Neuron (in vitro differentiated cells): ENCODE data around the gene INSYN2B.

ENCODE experiments used
- H2AFZ ChIP-seq: one replicate; pipeline ENCODE4 v1.6.1; 2013; ENCODE audit warnings: low read depth, mild to moderate bottlenecking, inconsistent platforms, low read length, moderate library complexity
- H3K27me3 ChIP-seq: one replicate; pipeline ENCODE4 v1.6.1; 2013; ENCODE audit warnings: low read length; ENCODE audit not compliant: insufficient read depth
- H3K36me3 ChIP-seq: one replicate; pipeline ENCODE4 v1.6.1; 2013; ENCODE audit warnings: low read length; ENCODE audit not compliant: insufficient read depth
- H3K4me1 ChIP-seq: one replicate; pipeline ENCODE4 v1.6.1; 2013; ENCODE audit warnings: low read length; ENCODE audit not compliant: insufficient read depth
- H3K4me3 ChIP-seq: 2 replicates; pipeline ENCODE4 v1.5.1; 2013; ENCODE audit warnings: mild to moderate bottlenecking, low read length, moderate library complexity
- H3K9me3 ChIP-seq: one replicate; pipeline ENCODE4 v1.6.1; 2013; ENCODE audit warnings: low read length

INSYN2B gene

DNA sequence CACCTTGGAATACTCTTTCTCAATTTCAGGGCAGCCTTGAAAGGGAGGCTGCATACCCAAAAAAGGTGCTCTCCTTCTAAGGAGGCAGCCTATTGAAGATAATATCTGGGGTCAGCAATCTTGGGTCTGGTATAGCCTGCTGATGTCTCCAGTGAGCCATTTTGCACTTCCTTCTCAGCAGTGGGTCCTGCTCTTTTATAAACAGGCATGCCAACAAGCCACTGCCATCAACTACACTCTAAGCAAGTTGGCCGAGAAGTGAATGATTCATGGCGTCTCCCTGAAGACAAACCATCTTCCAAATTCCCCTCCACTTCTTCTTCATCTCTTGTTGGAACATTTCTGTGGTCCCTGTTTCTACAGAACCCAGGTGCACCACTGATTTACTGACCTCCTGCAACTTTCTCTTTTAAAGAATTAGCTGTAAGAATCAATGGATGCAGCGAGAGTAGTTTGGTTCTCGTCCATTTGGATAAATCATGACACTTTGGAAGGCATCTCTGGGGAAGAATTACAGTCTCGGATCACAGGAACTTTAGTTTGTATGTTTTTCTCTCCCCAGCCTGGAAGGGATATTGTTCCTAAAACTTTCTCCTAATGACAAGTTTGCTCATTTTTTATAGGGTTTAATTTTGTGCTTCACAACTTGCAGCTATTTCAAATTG, 108.3 kb downstream of the INSYN2B start:
- Histone ChIP-seq H3K36me3 (no peaks in the 10 kb centered on the region), H3K27me3 (no peaks in the 10 kb centered on the region), H3K9me3 (no peaks in the 10 kb centered on the region), H2AFZ (no peak overlapping the region), H3K4me3 (no peak overlapping the region), H3K4me1 (peaks cover 9% of the 10 kb centered on the region)

DNA sequence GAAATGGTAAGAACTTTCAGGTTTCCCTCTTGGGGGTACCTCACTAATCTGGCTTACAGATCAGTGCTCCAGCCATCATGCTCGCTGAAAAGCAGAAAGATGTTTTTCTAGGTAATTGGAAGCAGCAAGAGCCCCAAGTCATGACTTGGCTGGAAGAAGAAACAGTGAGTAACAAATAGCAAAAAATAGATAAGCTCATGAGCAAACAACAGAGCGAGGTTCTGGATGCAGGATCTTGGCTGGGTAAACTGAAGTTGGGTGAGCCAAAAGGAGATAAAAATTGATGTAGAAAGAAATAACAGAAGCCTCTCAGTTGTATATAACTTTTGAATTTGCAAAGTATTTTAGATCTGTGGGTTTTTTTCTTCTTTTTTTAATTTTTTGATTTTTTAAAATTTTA, 110.1 kb downstream of the INSYN2B start:
- H3K4me3 ChIP-seq: no peak overlapping the region
- H3K9me3 ChIP-seq: no peaks in the 10 kb centered on the region
- H2AFZ ChIP-seq: no peak overlapping the region

DNA sequence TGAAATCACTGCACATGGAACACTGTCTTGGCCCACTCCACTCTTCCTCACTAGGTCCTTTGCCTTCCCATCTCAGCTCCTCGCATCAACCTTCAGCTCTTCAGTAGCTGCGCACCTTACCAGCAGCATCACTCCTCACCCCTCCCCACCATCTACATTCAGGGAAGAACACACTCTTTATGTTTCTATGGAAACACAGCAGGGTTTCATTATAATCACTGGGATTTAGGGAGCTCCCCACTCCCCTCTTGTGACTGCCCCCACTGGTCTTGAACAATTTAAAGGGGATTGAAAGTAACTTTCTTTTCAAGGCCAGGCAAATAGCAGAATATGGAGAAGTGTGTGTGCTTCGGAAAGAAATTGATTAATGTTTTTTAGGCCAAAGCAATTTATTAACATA, 111.2 kb downstream of the INSYN2B start:
- Histone ChIP-seq H3K36me3 (no peaks in the 10 kb centered on the region), H3K4me3 (no peak overlapping the region), H3K9me3 (no peaks in the 10 kb centered on the region), H2AFZ (no peak overlapping the region), H3K27me3 (no peaks in the 10 kb centered on the region), H3K4me1 (peaks cover 9% of the 10 kb centered on the region)

More for the DNA sequence above, 110.1 kb downstream of the INSYN2B start:
- H3K27me3 ChIP-seq: no peaks in the 10 kb centered on the region
- no peaks in the 10 kb centered on the region for H3K36me3 ChIP-seq
- peaks cover 9% of the 10 kb centered on the region for H3K4me1 ChIP-seq

DNA sequence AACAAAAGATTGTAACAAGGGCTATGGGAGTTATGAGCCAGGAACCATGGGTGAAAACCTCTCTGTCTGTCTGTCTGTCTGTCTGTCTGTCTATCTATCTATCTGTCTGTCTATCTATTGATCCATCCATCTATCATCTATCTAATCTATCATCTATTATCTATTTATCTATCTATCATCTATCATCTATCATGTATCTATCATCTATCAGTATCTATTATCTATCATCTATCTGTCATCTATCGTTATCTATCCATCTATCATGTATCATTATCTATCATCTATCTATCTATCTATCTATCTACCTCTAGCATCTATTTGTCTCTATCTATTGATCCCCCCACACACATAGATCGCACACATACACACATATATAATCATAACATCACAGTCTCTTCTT, 112.9 kb downstream of the INSYN2B start:
- Histone ChIP-seq H3K36me3 (no peaks in the 10 kb centered on the region), H3K9me3 (no peaks in the 10 kb centered on the region), H3K4me1 (peaks cover 9% of the 10 kb centered on the region), H2AFZ (no peak overlapping the region), H3K4me3 (no peak overlapping the region), H3K27me3 (no peaks in the 10 kb centered on the region)

DNA sequence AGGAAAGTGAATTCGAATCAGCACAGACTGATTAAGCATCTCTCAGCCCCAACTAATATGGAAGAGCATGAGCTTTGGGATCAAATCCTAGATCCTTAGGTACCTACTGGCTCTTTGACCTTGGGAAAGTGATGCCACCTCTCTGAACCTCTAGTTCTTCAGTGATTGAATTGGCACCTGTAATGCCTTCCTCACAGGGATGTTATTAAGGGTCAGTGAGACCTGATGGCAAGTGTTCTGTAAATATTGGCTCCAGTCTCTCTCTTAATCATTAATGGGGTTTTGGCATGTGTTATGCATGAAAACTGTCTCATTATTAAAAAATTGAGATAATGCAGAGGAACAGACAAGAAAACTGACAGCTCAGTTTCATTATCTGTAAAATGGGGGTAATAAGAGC, 115.8 kb downstream of the INSYN2B start:
- no peak overlapping the region for H3K4me3 ChIP-seq
- no peak overlapping the region for H2AFZ ChIP-seq
- peaks cover 8% of the 10 kb centered on the region for H3K4me1 ChIP-seq
- no peaks in the 10 kb centered on the region for H3K9me3 ChIP-seq
- no peaks in the 10 kb centered on the region for H3K27me3 ChIP-seq
- no peaks in the 10 kb centered on the region for H3K36me3 ChIP-seq

DNA sequence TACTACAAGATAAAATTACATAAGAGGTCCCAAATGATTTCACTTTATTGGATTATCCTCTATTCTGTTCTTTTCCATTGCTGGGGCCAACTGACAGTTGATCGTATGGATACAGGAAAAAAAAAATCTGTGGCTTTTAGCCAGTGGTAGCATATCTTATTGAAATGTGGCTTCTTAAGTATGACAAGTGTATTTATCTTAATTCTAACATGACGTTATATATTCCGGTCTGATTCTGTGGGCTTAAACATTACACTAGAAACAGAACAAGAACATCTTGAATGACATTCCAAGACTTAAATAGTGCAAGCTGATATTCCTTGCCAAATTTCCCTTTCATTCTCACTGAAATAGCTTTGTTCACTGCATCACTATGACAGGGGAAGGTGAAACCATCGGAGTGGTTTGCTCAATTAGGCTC, 117.9 kb downstream of the INSYN2B start:
- H3K4me3 ChIP-seq: no peak overlapping the region
- H3K9me3 ChIP-seq: no peaks in the 10 kb centered on the region
- no peaks in the 10 kb centered on the region for H3K27me3 ChIP-seq
- no peak overlapping the region for H2AFZ ChIP-seq
- no peaks in the 10 kb centered on the region for H3K36me3 ChIP-seq
- H3K4me1 ChIP-seq: no peaks in the 10 kb centered on the region

DNA sequence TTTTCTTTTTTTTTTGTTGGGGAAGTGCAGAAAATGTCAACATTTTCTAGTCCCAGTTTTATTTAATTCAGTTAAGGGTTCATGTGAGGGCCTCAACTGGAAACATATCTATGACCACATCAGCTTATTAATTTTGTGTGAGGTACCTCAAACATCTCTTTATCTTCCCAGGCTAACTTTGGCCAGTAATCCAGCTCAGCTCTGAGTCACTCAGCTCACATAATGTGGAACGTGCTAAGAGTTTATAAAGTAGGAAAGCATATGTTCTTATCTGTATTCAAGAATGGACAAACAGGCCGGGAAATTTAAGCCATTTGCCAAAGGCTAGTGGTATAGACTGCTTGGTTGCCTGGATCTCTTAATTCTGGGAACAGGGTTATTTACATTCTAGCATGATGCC, 118.4 kb downstream of the INSYN2B start:
- Histone ChIP-seq H3K27me3 (no peaks in the 10 kb centered on the region), H3K4me3 (no peak overlapping the region), H3K4me1 (no peaks in the 10 kb centered on the region)

DNA sequence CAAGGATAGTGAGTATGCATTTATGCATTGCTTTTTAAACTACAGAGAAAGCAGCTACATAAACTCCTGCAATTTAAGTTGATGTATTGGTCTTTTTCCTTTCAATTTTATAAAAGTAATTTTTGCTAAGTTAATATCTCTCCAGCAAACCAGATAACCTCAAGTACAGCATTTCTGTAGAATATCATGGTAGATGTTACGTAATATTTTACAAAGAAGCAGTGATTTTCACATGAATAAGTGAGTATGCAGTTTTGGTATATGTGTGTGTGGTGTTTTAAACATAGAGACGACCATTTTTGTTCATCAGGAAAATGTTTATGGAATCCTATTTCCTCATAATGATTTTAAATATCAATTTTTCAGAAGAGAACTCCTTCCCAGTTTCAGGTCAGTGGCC, 118.9 kb downstream of the INSYN2B start:
- Histone ChIP-seq H2AFZ (no peak overlapping the region), H3K27me3 (no peaks in the 10 kb centered on the region), H3K4me3 (no peak overlapping the region), H3K36me3 (no peaks in the 10 kb centered on the region), H3K9me3 (no peaks in the 10 kb centered on the region), H3K4me1 (no peaks in the 10 kb centered on the region)

More for the DNA sequence above, 118.4 kb downstream of the INSYN2B start:
- no peaks in the 10 kb centered on the region for H3K9me3 ChIP-seq
- H2AFZ ChIP-seq: no peak overlapping the region
- H3K36me3 ChIP-seq: no peaks in the 10 kb centered on the region

DNA sequence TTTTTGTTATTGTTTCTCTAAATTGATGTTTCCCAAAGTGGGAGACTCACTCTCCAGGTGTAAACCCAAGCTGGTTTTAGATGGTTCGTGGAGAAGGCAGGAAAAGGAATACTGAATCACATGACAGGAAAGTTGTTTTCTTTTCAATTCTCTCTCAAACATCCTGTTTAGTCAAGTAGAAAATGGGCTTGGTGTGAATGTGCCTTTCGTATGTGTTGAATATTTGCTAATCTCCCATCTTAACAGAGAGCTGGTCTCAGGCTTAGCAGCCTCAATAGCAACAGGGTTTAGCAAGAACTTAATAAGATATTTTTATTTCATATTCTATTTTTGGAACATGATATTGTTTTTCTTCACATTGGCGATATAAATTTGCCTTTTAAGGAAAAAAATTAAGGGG, 119.7 kb downstream of the INSYN2B start:
- no peak overlapping the region for H3K4me3 ChIP-seq
- no peak overlapping the region for H2AFZ ChIP-seq
- no peaks in the 10 kb centered on the region for H3K27me3 ChIP-seq
- no peaks in the 10 kb centered on the region for H3K9me3 ChIP-seq
- no peaks in the 10 kb centered on the region for H3K4me1 ChIP-seq
- H3K36me3 ChIP-seq: no peaks in the 10 kb centered on the region

DNA sequence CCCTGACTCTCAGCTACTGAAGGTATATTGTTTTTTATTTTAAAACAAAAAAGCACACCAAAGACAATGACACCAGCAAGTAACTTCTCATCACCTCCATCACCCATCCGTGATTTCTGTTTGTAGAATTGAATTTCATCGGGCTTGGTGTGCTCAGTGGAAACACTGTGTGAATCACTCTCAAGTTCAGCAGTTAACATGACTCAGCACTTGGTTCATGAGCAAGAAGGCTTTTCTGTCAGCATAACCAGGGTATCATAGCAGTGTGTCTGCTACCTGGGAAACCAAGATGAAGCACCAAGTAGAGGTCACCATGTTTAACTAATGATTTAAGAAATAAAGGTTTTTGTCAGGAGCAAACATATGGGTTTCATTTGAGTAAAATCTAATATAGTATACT, 123.7 kb downstream of the INSYN2B start:
- Histone ChIP-seq H3K36me3 (no peaks in the 10 kb centered on the region), H3K9me3 (no peaks in the 10 kb centered on the region), H3K27me3 (no peaks in the 10 kb centered on the region), H3K4me1 (no peaks in the 10 kb centered on the region), H2AFZ (no peak overlapping the region), H3K4me3 (no peak overlapping the region)

DNA sequence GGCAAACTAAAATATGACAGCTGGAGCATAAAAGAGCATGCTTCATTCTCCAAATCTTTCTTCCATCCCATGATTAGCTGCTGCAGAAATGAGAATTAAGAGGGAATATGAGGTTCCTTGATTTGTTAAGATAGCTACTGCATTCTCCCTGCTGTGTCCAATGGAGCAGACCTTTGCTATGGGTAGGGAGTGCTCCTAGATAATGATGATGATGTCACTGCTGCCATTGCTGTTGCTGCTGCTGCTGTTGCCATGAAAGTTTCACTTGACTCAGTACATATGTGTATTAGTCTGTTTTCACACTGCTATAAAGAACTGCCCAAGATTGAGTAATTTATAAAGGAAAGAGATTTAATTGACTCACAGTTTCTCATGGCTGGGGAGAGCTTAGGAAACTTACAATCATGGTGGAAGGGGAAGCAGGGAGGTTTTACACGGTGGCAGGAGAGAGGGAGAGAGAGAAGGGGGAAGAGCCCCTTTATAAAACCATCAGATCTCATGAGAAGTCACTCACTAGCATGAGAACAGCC, 128.9 kb downstream of the INSYN2B start:
- Histone ChIP-seq H3K36me3 (no peaks in the 10 kb centered on the region), H3K27me3 (no peaks in the 10 kb centered on the region), H3K4me1 (no peaks in the 10 kb centered on the region), H3K4me3 (no peak overlapping the region), H3K9me3 (peaks cover 3% of the 10 kb centered on the region), H2AFZ (no peak overlapping the region)

DNA sequence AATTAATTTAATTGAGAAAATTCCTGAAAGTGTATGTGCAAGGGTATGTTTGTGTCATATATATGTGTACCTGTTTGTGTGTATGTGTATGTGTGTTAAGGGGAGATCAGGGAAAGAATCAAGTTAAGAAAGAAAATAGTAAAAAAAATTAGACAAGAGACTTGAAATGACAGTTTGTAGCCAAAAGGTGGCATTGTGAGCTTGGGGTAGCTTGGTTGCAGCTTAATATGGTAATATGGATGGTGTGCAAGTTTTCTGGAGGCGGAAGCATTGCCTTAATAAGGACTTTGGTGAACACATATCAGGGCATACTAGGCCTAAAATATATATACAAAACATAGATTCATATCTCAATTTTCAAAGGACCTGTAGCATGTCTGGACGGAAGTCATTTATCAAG, 129.9 kb downstream of the INSYN2B start:
- Histone ChIP-seq H3K4me1 (no peaks in the 10 kb centered on the region), H3K36me3 (no peaks in the 10 kb centered on the region), H3K27me3 (no peaks in the 10 kb centered on the region), H2AFZ (no peak overlapping the region), H3K9me3 (peaks cover 3% of the 10 kb centered on the region), H3K4me3 (no peak overlapping the region)

DNA sequence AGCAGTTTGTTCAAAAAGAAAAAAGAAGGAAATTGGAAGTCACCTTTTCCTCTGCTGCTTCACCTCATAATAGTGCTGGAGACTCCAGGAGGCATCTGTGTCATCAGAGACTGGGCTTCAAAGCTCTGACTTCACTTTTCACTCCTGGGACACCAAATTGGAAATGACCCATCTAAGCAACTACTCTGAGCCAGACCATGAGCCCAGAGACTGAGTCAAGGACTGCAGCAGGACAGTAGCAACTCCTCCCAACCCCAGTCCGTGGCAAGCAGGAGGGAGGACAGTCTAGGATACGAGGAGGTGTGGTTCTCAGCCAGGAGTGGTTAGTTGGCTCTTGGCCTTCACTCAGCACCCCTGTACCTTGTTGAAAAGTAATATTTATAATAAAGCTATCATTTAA, 131.5 kb downstream of the INSYN2B start:
- no peak overlapping the region for H3K4me3 ChIP-seq
- no peaks in the 10 kb centered on the region for H3K4me1 ChIP-seq
- H3K27me3 ChIP-seq: no peaks in the 10 kb centered on the region
- no peaks in the 10 kb centered on the region for H3K36me3 ChIP-seq
- H2AFZ ChIP-seq: no peak overlapping the region
- peaks cover 3% of the 10 kb centered on the region for H3K9me3 ChIP-seq

DNA sequence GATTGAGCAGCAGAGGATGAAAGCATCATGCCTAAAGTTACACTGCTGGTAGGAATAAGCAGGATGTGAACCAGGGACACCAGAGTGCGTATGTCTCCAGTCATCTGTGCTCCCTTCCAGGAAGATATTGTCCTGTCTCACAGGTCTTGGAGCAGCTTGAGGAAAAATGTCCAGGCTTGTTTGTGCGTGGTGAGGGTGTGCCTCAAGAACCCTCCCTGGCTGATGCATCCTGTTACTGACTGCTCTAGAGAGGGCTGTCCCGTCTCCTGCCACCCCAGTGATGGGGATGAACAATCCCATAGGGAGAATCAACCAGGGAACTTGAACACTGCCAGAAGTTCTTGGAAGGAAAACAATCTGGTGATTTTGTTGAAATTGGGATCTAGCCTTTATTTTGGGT, 132.0 kb downstream of the INSYN2B start:
- no peak overlapping the region for H2AFZ ChIP-seq
- H3K4me1 ChIP-seq: no peaks in the 10 kb centered on the region
- H3K9me3 ChIP-seq: peaks cover 3% of the 10 kb centered on the region
- no peaks in the 10 kb centered on the region for H3K36me3 ChIP-seq
- no peaks in the 10 kb centered on the region for H3K27me3 ChIP-seq
- no peak overlapping the region for H3K4me3 ChIP-seq
